Neutrophil (primary cell): ENCODE results near the gene HMGXB4.

ENCODE experiments used
- H3K27ac ChIP-seq: fragments of 200-600 bp; sonication (generic); 2 replicates; pipeline ENCODE4 v1.5.1; 2016; ENCODE audit warnings: mild to moderate bottlenecking, moderate library complexity
- H3K27me3 ChIP-seq: fragments of 200-600 bp; sonication (generic); 2 replicates; pipeline ENCODE4 v1.6.0; 2016; ENCODE audit warnings: mild to moderate bottlenecking
- H3K36me3 ChIP-seq: fragments of 200-600 bp; sonication (generic); 2 replicates; pipeline ENCODE4 v1.5.1; 2017
- H3K4me1 ChIP-seq, 2 experiments: fragments of 200-600 bp in 1 of 2; sonication (generic) in 1 of 2; 1 replicate in 1 of 2; 2 replicates in 1 of 2; pipeline versions ENCODE4 v1.5.1 to v1.6.1; 2013 to 2016; ENCODE audit warnings: low read depth in 1 of 2, low read length in 1 of 2, mild to moderate bottlenecking in 1 of 2, moderate library complexity in 1 of 2; ENCODE audit not compliant: control insufficient read depth in 1 of 2, insufficient read depth in 1 of 2
- H3K4me3 ChIP-seq, 2 experiments: fragments of 200-600 bp in 1 of 2; sonication (generic) in 1 of 2; 1 replicate in 1 of 2; 2 replicates in 1 of 2; pipeline ENCODE4 v1.5.1; 2013 to 2016; ENCODE audit warnings: low read depth in 1 of 2, low read length in 1 of 2, mild to moderate bottlenecking in 1 of 2, moderate library complexity in 1 of 2
- H3K9me3 ChIP-seq: fragments of 200-600 bp; sonication (generic); 2 replicates; pipeline ENCODE4 v1.5.1; 2016
- CTCF ChIP-seq: fragments of 200-600 bp; sonication (generic); IDR thresholded peaks from 2 replicates; pipeline ENCODE4 v1.5.1; 2016; ENCODE audit warnings: antibody characterized with exemption

HMGXB4 gene

GRCh38 chr22:35315855-35316745 lies 58.8 kb downstream of the HMGXB4 start:
- Histone ChIP-seq H3K27me3 (no peaks in the 10 kb centered on the region), H3K27ac (peak overlapping the region; percentile 35), H3K36me3 (peaks cover 90% of the 10 kb centered on the region), H3K9me3 (no peaks in the 10 kb centered on the region), H3K4me3 (no peak overlapping the region), H3K4me1 (no peaks in the 10 kb centered on the region)
- TF ChIP-seq CTCF = no peak

GRCh38 chr22:35316751-35317150 lies 59.5 kb downstream of the HMGXB4 start:
- H3K36me3 ChIP-seq = peaks cover 90% of the 10 kb centered on the region
- H3K27ac ChIP-seq = peak overlapping the region; percentile 9
- no peaks in the 10 kb centered on the region for H3K27me3 ChIP-seq
- no peaks in the 10 kb centered on the region for H3K4me1 ChIP-seq
- no peak for TF ChIP-seq CTCF
- H3K9me3 ChIP-seq = no peaks in the 10 kb centered on the region
- no peak overlapping the region for H3K4me3 ChIP-seq

GRCh38 chr22:35317680-35318290 lies 60.5 kb downstream of the HMGXB4 start:
- TF ChIP-seq CTCF = no peak

DNA sequence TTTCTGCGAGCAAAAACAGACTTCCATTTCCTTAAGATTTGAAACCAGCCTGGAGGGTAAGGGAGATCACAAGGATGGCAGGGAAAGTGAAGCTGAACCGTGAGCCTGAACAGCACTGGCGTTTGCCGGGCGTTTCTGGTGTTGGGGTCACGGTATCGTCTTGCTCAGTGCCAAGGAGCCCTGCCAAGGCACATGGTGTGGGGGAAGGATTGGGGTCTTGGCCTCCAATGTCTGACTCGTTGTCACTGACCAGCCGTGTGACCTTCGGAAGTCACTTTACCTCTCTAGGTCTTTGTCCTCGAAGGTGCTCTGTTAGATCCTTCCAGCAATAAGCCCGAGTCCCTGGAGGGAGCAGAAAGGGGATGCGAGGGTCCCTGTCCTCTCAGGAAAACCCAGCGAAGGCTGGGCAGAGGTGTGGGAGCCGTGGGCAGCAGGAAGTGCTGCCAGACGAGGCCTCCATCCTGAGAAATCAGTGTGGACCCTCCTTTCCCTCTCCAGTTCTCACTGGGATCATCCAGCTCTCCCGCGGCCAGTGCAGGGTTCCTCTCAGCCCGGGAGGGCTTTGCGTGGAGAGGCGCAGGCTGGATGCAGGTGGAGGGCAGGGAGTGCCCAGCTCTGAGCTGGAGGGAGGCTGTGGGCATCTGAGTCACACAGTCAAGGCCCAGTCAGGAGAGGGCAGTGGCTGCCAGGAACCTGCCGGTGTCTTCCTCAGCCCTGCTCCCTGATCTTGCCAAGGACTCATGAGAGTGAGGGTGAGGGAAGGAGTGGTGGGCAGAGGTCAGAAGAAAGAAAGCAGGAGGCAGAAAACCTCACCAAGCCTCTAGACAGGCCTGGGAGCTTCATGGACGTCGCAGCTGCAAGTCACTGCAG lies 61.3 kb downstream of the HMGXB4 start:
- TF ChIP-seq CTCF = no peak
- Histone ChIP-seq H3K36me3 (peaks cover 98% of the 10 kb centered on the region), H3K4me3 (no peak overlapping the region), H3K9me3 (no peaks in the 10 kb centered on the region), H3K27ac (no peak overlapping the region), H3K4me1 (no peaks in the 10 kb centered on the region), H3K27me3 (no peaks in the 10 kb centered on the region)

More at GRCh38 chr22:35317680-35318290, 60.5 kb downstream of the HMGXB4 start:
- Histone ChIP-seq H3K27me3 (no peaks in the 10 kb centered on the region), H3K27ac (no peak overlapping the region), H3K4me1 (no peaks in the 10 kb centered on the region), H3K36me3 (peaks cover 93% of the 10 kb centered on the region), H3K9me3 (no peaks in the 10 kb centered on the region), H3K4me3 (no peak overlapping the region)

DNA sequence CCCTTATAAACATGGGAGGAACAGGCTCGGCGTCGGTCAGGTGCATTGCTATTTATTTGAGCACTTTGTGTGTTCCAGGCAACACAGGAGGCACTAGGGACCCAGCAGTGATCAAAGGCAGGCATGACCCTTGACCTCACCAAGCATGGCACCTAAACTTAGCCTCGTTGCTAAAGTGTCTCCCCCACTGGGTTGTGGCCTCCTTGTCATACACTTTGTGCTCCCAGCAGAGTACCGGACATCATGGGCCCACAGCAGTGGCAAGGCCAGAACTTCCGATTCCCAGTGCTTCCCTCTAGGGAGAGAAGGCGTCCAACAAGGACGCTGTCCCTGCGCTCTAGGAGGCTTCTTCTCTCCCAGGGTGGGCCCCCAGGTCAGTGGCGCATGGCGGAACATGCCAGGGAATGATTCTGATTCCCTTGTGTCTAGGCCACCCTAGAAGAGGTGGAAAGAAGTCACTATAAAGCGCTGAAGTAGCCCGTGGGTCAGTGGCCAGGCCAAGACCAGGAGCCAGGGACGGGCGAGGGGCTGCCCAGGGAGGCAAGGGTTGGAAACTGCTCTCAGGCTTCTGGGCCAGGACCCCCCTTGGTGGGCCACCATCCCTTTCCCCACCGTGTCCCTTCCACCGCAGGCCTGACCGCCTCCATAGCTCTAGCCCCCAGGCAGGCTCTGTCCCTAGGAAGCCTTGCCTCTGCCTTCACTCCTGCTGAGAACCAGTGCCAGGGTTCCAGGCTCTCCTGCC lies 62.1 kb downstream of the HMGXB4 start:
- H3K4me3 ChIP-seq = no peak overlapping the region
- H3K36me3 ChIP-seq = peaks cover 98% of the 10 kb centered on the region
- no peak overlapping the region for H3K27ac ChIP-seq
- no peaks in the 10 kb centered on the region for H3K9me3 ChIP-seq
- H3K27me3 ChIP-seq = no peaks in the 10 kb centered on the region
- TF ChIP-seq CTCF = no peak
- no peaks in the 10 kb centered on the region for H3K4me1 ChIP-seq
